Stimulated activated naive CD8-positive, alpha-beta T cell treated with anti-CD3 and anti-CD28 coated beads, Interleukin-15, Interleukin-2, amounts not matched to agents 100 U/mL and 50 U/mL, for 24 hours (primary cell): ENCODE results near the gene PRRT1B.
A peak's percentile ranks its signal among the peaks of the same experiment; 100 is the strongest.
"Not testable (repeated sequence)": the region's sequence is repeated elsewhere in the genome, so short reads cannot be mapped to it uniquely, and the experiment has no call there.

Experiments
- ATAC-seq: fragments of 150-1000 bp; cut with Tn5 transposase; one replicate; pipeline ENCODE4 v1.10.0; 2021
- DNase-seq: peaks from one replicate; pipeline ENCODE4 v3.0.0; 2021

The PRRT1B gene

DNA sequence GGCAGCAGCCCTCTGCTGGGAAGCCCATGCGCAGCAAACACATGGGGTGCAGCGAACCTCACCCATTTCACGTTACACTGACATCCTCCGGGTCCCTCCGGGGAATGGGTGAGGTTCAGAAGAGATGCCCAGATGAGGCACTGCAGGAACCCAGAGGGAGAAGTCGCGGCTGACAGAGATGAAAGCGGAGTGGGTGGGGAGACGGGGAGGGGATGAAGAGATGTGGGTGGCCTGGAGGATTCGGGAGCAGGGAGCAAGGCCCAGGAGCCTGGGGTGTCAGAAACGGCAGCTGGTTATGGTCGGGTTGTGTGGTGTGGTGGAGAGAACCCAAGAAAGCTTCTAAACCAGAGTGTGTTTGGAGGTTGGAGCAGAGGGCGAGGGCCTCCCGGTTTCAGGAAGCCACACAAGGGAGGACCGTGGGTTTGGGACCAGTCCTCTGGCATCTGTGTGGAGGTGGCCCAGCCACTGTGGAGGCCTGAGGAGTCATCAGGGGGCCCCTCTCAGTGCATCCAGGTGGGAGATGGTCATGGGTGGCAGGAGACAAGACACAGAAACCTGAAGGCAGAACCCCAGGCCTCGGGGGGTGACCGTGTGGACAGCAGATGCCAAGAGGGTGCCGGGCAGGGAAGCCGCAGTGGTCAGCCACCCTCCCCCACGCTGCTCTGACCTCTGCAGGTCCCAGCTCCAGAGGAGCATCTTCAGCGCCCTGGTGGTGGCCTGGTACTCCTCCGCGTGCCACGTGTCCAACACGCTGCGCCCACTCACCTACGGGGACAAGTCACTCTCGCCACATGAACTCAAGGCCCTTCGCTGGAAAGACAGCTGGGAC is 22.9 kb upstream of the PRRT1B start:
- no peak for ATAC-seq
- no peak for DNase-seq

DNA sequence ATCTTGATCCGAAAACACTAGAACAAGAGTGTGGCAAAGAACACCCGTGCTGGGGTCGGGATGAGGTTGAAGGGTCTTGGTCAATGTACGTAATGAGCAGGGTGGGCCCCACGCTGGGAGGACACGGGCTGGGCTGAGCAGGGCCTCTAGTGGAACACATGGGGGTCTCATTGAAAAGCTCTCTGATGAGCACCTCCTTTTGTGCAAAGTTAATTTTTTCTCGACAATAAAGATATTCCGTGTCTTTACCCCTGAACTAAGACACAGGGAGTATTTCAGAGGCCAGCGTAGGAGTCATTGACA is 22.3 kb upstream of the PRRT1B start:
- ATAC-seq: no peak

DNA sequence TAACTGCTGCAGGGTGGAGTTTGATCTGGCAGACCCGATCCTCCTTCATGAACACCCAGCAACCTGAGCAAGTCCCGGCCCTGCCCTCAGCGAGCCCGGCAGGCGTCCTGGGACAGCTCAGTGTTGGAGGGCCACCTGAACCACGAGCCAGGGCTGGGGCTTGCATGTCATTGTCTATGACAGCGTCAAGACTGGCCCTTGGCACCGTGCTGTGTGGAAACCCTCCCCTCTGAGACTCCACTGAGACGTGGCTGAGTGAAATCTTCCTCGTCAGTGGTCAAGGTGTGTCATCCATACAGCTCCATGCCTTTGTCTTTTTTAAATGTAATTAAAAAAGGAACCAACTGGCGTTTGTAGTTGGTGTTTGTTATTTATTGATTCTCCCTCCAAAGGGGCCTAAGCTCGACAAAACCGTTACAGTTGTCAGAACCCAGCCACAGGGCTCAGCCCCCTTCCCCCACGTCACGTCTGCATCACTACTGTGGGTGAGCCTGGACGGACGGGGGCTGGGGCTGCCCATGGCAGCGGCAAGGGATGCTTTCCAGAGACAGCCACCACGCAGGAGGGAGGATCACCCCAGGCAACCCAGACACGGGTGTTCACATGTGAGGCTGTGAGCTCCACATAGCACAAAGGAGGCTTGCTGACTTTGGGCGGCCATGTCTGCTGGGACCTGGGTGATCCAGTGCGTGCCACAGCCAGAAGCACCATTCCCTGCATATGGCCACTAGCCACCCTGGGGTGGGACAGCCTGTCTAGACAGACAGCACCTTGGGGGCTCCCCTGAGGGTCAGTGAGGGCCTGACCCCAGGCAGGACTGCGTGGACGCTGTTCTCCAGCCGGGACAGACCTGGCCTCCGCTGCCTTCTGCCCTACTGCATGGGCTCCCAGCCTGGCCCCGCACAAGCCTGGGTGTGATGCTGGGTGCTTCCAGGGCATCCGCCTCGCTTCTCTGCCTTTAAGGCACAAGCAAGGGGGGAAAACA is 21.6 kb upstream of the PRRT1B start:
- ATAC-seq (peak; percentile 22), DNase-seq (no peak)

More for the DNA sequence above, 22.3 kb upstream of the PRRT1B start:
- no peak for DNase-seq

DNA sequence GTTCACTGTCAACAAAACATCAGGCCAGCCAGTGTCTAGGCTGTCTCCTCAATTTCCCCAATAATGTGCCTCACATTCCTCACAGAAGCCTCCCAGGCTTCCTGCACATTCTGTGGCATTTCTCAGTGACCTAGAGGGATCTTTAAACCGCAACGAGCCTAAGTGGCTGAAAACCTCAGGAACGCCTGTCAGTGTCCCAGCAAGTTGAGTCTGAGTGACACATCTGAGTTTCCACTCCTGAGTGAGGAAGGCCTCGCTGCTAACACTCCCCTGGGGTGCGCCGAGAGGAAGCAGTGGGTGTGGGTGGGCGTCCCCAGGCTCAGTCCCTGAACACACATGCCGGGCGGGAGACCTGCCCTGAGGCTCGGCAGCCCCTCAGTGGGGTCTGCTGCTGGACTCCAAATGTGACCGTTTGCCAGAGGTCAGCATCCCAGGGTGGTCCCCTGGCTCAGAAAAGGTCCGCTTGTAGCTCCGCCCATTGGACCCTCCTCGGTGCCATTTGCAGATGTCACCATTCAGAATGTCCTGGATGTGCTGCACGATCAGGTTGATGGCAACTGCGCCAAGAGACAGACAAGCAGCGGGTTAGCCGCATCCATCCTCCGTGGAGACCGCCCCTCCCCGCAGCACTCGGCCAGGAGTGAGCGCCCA is 20.5 kb upstream of the PRRT1B start:
- DNase-seq (no peak), ATAC-seq (no peak)

DNA sequence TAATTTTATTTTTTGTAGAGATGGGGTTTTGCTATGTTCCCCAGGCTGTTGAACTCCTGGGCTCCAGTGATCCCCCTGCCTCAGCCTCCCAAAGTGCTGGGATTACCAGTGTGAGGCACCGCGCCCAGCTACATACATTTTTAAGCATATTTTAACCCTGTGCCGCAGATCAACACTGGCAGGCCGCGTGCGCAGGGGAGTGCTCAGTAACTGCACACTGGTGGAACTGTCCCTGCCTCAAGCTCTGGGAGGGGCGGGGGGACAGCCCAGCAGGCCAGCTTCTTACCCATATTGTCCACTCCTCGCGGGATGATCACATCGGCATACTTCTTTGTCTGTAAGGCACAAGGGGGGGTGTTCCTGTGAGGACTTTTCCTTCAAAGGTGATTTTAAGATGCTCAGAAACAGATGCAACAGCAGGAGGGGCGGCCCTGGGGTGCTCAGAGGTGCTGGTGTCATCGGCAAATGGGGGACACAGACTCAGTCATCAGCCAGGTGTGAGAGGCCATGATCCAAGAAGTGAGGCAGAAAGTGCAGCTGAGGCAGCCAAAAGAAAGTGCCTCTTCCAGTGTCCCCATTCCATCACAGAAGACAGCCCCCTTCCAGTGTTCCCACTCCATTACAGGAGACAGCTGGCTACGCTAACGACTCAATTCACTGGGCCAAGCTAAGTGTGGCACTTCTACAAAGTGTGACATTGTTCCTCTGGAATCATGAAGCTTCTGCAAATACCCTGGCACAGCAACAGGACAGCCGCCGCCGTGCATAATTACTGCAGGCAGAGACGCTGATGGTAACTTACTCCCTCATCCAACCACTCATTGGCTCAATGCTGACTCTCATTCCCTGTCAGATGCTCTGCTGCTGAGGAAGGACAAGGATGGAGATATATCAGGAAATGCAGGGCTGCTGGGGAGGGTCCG is 19.4 kb upstream of the PRRT1B start:
- ATAC-seq: no peak
- DNase-seq: no peak

DNA sequence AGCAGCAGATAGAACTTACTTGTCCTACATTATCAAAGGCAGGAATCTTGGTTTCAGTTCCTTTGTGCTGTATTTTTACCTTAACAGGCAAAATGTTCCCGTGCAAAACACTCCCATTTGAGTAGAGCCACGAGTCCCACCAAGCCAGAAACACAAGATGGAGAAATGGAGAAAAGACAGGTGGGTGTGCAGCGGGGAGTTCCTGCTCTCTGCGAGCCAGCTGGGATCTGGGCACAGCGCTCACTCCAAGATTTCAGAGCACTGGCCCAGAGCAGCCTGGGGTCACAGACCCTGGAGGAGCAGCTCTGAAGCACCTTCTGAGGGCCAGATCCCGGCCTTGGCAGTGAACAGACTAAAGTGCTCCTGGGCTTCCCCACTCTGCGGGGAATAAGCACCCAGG is 17.1 kb upstream of the PRRT1B start:
- no peak for DNase-seq
- no peak for ATAC-seq

DNA sequence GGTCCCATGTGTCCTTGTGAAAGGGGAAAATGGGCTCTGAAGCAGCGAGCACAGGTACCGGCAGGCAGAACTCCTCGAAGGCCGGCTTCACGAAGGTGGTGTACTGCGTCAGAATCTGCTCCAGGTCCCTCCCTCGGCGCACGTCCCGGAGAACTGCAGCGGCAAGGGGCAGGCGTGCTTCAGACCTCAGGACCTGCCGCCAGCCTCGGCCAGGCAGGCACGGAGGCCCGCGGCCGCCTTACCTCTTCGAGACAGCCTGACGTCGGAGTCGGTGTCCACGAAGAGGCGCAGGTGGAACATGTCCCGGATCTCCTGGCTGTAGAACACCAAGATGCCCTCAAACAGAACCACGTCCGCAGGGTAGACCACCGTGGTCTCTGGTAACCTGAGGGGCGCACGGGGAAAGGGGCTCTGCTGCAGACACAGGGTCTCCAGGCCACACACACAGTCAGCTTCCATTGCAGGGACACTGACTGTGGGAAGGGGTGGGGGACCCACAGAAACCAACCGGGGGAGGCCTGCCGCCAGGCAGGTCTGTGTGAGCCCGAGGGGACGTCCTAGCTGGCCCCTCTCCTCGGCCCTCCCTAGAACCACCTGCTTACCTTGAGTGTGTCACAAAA is 16.3 kb upstream of the PRRT1B start:
- no peak for DNase-seq
- ATAC-seq: no peak

DNA sequence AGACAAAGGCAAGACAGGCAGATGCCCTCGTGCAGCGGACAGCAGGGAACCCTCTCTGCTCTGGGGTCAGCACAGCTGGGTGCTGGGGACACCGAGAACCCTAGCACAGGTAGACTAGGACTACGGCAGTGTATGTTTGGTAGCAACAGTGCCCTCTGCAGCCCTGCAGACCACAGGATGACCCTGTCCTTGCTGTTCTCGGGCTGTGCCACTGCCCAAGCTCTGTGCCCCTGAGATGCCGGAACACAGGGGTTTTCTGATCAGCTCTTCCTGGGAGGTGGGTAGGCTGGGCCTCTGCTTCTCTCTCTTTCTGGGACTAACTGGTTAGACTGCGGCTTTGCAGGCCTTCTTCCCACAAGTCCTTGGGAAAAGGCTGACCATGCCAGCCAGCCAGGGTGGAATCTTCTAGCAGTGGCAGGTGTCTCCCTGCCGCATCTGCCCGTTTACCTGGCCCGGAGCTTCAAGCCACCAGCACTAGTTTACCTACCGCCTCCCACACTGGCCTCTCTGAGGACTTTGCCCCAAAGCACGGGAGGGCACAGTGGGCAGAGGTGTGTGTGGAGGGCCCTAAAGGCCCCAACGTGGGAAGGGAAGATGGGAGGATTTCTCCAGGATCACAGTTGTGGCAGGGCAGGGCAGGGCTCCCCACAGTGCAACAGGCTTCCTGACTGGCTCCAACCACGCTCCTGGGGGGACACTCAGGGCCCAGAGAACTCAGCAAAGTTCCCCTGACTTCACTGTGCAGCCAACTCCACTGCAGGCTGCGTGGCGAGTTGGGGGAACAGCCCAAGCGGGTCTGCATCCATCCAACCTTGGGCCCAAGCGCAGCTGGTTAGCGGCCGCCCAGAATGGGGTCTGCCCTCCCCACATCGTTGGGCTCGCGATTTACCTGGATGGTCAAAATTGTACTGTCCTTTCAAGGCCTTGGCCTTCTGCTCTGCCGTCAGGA is 15.5 kb upstream of the PRRT1B start:
- no peak for DNase-seq
- no peak for ATAC-seq

DNA sequence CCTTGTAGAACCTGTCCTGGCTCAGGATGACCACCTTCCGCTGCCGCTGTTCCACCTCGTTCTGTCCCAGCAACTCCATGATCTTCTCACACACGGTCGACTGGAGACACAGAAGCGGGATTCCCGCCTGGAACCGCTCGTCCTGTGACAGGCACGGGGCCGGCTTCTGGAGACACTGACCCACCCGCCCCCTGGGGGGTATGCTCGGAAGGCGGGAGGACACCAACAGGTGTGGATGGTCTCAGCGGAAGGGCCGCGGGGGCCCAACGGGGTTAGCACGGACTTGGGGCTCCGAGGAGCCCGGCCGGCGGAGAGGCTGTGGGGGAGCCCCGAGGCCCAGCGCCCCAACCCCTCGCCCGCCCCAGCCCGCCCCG is 14.8 kb upstream of the PRRT1B start:
- peak; percentile 46 for DNase-seq
- ATAC-seq: peak; percentile 4

DNA sequence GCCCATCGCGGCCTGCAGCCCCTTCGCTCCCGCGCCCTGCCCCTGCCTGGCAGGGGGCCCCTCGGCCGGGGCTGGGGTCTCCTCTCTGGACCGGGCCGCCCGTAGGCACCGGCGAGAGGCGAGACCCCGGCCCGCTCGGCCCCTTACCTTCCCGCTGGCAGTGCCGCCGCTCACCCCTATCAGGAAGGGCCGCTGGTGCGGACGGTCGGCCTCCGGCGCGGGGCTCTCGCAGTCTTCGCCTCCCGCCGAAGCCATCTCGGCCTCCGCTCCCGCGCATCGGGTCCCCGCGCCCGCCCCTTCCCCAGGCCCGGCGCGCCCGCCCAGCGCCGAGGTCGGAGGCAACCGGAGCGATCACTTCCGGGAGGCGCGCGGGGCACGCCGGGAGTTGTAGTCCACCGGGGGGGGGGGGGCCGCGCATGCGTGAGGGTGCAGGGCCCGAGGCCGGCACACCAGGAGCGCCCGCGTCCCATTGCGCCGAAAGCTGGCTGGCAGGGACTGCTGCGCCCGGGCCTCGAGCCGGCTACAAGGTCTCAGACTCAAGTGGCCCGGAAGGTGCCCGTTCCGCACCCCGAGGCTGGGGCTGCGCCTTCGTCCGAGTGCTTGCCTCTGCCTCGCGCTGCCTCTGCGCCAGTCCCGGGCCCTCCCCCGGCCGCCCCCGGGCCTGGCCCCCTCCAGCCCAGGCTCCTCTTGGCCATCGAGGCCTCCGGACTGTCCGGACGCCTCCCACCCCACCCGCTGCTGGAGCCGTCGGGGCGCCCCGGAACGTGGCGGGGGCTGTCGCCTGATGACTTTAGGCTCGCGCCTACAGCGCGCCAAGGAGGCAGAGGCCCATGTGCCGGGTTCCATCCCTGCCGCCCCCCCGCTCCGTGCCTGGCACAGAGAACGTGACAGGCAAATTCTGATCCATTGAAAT is 14.1 kb upstream of the PRRT1B start, which contains the start of gene UCK1:
UCK1 (minus strand) TSS at position 344 of the 913 bp plus-strand sequence; CDS start at position 255, 89 bp downstream.
- ATAC-seq (peak; percentile 94), DNase-seq (peak; percentile 81)

DNA sequence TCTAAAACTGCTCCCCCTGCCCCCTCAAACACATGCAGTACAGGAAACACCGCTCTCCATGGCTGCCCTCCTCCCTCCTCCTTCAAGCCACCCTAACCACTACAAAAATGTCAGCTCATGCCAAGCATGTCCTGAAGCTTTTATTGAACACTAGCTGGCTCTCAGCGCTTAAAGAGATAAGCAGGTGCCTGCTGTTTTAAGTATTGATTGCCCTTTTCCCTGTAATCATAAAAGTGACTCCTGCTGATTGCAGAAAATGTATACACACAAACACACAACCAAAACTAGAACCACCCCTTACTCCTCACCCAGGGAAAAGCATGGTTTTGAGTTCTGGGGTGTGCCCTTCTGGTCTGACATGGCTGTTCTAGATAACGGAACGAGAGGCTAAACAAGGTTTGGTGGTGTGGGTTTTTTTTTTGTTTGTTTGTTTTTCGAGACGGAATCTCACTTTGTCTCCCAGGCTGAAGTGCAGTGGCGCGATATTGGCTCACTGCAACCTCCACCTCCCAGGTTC is 10.5 kb upstream of the PRRT1B start:
- no peak for DNase-seq
- no peak for ATAC-seq

DNA sequence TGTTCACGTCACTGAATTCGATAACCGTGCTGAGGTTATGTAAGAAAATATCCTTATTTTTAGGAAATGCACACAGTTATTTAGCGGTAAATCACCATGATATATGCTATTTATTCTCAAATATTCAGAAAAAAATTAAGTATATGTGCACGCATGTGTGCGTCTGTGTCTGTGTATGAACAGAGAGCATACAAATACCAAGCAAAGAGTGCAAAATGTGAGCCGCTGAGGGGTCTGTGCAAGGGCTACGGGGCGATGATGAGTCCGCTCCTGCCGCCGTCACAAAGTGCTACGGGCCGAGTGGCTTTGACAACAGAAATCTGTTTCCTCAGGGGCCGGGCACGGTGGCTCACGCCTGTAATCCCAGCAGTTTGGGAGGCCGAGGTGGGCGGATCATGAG is 7.4 kb upstream of the PRRT1B start:
- ATAC-seq: no peak
- no peak for DNase-seq

DNA sequence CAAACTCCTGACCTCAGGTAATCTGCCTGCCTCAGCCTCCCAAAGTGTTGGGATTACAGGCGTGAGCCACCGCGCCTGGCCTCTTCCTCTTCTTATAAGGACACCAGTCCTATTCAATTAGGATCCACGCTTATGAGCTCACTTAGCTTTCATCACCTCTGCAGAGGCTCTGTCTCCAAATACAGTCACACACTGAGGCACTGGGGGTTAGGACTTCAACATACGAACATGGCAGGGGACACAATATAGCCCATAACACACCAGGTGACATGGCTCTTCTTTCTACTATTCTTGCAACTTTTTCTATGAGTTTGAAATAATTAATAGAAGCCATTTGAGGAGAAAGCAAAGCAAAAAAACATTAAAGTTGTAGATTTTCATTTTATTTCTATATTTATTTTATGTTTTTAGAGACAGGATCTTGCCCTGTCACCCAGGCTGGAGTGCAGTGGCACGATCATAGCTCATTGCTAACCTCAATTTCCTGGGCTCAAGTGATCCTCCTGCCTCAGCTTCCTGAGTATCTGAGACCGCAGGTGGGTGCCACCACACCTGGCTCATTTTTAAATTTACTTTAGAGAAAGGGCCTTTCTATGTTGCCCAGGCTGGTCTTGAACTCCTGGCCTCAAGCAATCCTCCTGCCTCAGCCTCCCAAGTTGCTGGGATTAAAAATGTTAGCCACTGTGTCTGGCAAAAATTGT is 6.0 kb upstream of the PRRT1B start:
- ATAC-seq (no peak), DNase-seq (no peak)

DNA sequence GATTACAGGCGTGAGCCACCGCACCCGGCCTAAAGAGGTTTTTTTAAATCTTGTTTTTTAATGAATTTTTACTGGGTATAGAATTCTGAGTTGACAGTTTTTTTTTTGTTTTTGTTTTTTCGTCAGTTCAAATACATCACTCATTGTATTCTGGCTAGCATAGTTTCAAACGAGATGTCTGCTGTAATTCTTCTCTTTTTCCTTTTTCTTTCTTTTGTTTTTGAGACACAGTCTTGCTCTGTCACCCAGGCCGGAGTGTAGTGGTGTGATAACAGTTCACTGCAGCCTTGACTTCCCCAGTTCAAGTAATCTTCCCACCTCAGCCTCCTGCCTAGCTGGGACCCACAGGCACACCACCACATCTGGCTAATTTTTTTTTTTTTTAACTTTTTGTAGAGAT is 2.2 kb upstream of the PRRT1B start:
- ATAC-seq: no peak
- no peak for DNase-seq

DNA sequence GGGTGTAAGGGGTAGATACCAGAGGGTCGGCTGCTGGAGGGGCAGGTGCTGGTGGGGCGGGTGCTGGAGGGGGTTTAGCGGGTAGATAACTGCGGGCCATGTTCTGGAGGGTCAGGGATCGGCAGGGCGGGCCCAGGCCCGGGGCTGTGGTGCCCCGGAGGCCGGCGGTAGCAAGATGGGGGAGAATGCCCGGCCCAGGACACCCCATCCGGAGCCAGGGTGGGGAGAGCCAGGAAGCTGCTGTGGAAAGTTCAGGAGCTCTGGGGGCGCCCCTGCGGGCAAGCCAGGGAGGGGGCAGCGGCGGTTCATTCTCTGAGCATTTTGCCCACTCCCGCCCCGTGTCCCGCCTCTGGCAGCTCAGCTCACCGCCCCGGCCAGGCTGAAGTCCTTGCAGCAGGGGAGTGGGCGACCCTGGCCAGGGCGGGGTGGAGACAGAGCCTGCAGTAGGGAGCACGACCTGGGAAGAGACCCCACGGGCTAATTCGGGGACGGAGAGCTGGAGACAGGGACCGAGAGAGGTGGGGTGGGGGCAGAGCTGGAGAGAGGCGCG is 538 bp downstream of the PRRT1B start:
- no peak for ATAC-seq
- DNase-seq: no peak

DNA sequence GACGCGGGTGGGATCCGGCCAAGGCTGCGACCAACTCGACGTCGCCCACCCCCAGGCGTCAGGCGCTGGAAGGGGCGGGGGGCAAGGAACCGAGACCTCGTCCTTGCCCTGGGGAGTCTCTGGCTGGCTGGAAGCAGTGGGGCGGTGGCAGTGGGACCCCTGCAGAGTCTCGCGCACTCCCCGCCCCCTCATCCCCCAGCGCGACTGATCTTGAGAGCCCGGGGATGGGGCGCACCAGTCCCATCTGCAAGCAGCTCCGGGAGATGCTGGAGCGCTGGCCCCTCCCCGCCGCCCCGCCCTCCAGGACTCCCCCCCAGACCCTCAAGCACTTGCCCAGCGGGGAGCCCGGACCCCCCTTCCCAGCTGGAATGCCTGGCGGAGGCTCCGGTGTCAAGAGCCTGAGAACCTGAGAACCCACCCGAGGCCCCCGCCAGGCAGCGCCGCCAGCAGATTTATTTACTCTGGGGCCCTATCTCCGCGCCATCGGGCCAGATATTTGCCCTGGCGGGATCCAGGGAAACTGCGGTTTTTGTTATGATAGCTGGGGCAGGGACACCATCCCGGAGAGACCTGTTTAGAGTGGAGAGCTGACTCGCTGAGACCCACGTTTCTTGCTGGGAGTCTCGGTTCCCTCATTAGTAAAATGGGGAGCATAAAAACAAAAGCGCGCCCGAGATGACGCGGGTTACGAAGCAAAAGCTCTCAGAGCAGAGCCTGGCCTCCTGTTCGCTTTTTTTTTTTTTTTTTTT is 1.2 kb downstream of the PRRT1B start:
- no peak for ATAC-seq

DNA sequence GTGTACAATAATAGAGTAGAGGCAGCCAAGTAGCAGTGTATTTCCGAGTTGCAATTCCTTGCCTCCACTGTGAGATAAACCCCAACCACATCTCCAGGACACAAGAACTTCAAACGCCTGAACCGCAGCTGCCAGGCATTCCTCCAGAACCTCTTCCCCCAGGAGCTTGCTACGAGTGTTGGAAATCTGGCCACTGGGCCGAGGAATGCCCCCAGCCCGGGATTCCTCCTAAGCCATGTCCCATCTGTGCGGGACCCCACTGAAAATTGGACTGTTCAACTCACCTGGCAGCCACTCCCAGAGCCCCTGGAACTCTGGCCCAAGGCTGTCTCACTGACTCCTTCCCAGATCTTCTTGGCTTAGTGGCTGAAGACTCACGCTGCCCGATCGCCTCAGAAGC is 3.9 kb downstream of the PRRT1B start:
- not testable (repeated sequence) for DNase-seq, ATAC-seq

More for the DNA sequence above, 1.2 kb downstream of the PRRT1B start:
- DNase-seq: no peak
